ENCODE measurements around the gene CACNA2D1. TPM values are rescaled to one million over a fixed set of nuclear protein-coding genes. Genes with fewer than 3 reads are reported as not detected.
"Not testable (repeated sequence)": the region's sequence is repeated elsewhere in the genome, so short reads cannot be mapped to it uniquely, and the experiment has no call there.

Gene CACNA2D1
- total RNA-seq, 1 donor from 2014 or later, result 10.3 TPM

GRCh38 chr7:82390936-82391335 lies 52.6 kb downstream of the CACNA2D1 start:
- DNase-seq (no peak), ATAC-seq (no peak)
- H3K4me3 ChIP-seq, result no peak overlapping the region
- no peaks in the 10 kb centered on the region for H3K27me3 ChIP-seq
- intact Hi-C loops (cut with DNase I), result no loop called here
- TF ChIP-seq CTCF (IDR thresholded peaks at IDR 0.05), result no peak
- H3K9me3 ChIP-seq, result no peaks in the 10 kb centered on the region
- H3K36me3 ChIP-seq, result no peaks in the 10 kb centered on the region
- H3K4me1 ChIP-seq, result no peaks in the 10 kb centered on the region
- no peak overlapping the region for H3K27ac ChIP-seq

- intact Hi-C loops (cut with DNase I), result no loop called here
- Histone ChIP-seq H3K4me3 (no peak overlapping the region), H3K4me1 (no peaks in the 10 kb centered on the region), H3K36me3 (no peaks in the 10 kb centered on the region), H3K9me3 (no peaks in the 10 kb centered on the region), H3K27me3 (no peaks in the 10 kb centered on the region), H3K27ac (no peak overlapping the region)
- no peak for TF ChIP-seq CTCF (IDR thresholded peaks at IDR 0.05)
- DNase-seq (no peak), ATAC-seq (no peak)
Measured at GRCh38 chr7:82389876-82390275, 53.7 kb downstream of the CACNA2D1 start.

GRCh38 chr7:82388138-82388537 lies 55.4 kb downstream of the CACNA2D1 start:
- H3K27me3 ChIP-seq, result no peaks in the 10 kb centered on the region
- DNase-seq (no peak), ATAC-seq (no peak)
- no peaks in the 10 kb centered on the region for H3K4me1 ChIP-seq
- intact Hi-C loops (cut with DNase I), result no loop called here
- no peaks in the 10 kb centered on the region for H3K9me3 ChIP-seq
- H3K36me3 ChIP-seq, result no peaks in the 10 kb centered on the region
- H3K4me3 ChIP-seq, result no peak overlapping the region
- no peak overlapping the region for H3K27ac ChIP-seq
- no peak for TF ChIP-seq CTCF (IDR thresholded peaks at IDR 0.05)

GRCh38 chr7:82386571-82386970 lies 57.0 kb downstream of the CACNA2D1 start:
- H3K4me1 ChIP-seq; H3K9me3 ChIP-seq; ATAC-seq; H3K27me3 ChIP-seq; H3K27ac ChIP-seq; H3K36me3 ChIP-seq; H3K4me3 ChIP-seq; DNase-seq; intact Hi-C loops (cut with DNase I): not testable (repeated sequence)

- intact Hi-C loops (cut with DNase I), result no loop called here
- TF ChIP-seq CTCF (IDR thresholded peaks at IDR 0.05), result no peak
- Histone ChIP-seq H3K27me3 (no peaks in the 10 kb centered on the region), H3K9me3 (no peaks in the 10 kb centered on the region), H3K4me3 (no peak overlapping the region), H3K36me3 (no peaks in the 10 kb centered on the region), H3K4me1 (no peaks in the 10 kb centered on the region), H3K27ac (no peak overlapping the region)
- no peak for DNase-seq
- ATAC-seq, result no peak
Measured at GRCh38 chr7:82384779-82385178, 58.8 kb downstream of the CACNA2D1 start.

GRCh38 chr7:82384051-82384464 lies 59.5 kb downstream of the CACNA2D1 start:
- H3K27me3 ChIP-seq, result no peaks in the 10 kb centered on the region
- intact Hi-C loops (cut with DNase I), result no loop called here
- H3K9me3 ChIP-seq, result no peaks in the 10 kb centered on the region
- no peak overlapping the region for H3K4me3 ChIP-seq
- no peak for TF ChIP-seq CTCF (IDR thresholded peaks at IDR 0.05)
- H3K36me3 ChIP-seq, result no peaks in the 10 kb centered on the region
- ATAC-seq (no peak), DNase-seq (no peak)
- H3K27ac ChIP-seq, result no peak overlapping the region
- no peaks in the 10 kb centered on the region for H3K4me1 ChIP-seq

All from upper lobe of right lung (tissue), 1 donor.